Right lobe of liver (tissue), 6 donors: Measurements from ENCODE around the gene HTR2B. TPM values are rescaled to one million over a fixed set of nuclear protein-coding genes. Genes with fewer than 3 reads are reported as not detected.

Source experiments
- ATAC-seq, 4 donors: fragments of 200-7000 bp; cut with Tn5 transposase; one replicate each; pipeline ENCODE4 v1.9.1; 2020; ENCODE audit warnings: mild to moderate bottlenecking in 4 of 4, moderate library complexity in 4 of 4
- DNase-seq, 3 donors: peaks; one replicate each; pipeline ENCODE4 v3.0.0-alpha.2; 2020
- H3K27ac ChIP-seq, 3 donors: fragments of 200-600 bp; one replicate each; pipeline ENCODE4 v1.8.0; 2022
- H3K27me3 ChIP-seq, 2 donors: fragments of 200-600 bp; one replicate each; pipeline ENCODE4 v1.8.0; 2022
- H3K36me3 ChIP-seq, 4 donors: fragments of 200-600 bp; sonication (generic) in 1 of 4; one replicate each; pipeline versions ENCODE4 v1.5.1 to v1.8.0; 2017 to 2022; ENCODE audit warnings: control low read depth in 1 of 4
- H3K4me1 ChIP-seq, 4 donors: fragments of 200-600 bp; sonication (generic) in 1 of 4; one replicate each; pipeline versions ENCODE4 v1.5.1 to v1.8.0; 2017 to 2022; ENCODE audit warnings: control low read depth in 1 of 4
- H3K4me3 ChIP-seq, 3 donors: fragments of 200-600 bp; one replicate each; pipeline ENCODE4 v1.8.0; 2022
- H3K9me3 ChIP-seq, 4 donors: fragments of 200-600 bp; sonication (generic) in 1 of 4; one replicate each; pipeline versions ENCODE4 v1.5.1 to v1.8.0; 2017 to 2022; ENCODE audit warnings: control low read depth in 1 of 4
- POLR2A ChIP-seq: fragments of 450-650 bp; IDR thresholded peaks from one replicate; pipeline ENCODE4 v1.6.1; 2017; ENCODE audit warnings: antibody characterized with exemption, mild to moderate bottlenecking
- WGBS: methylation state at CpG from one replicate; pipeline ENCODE4 v1.1.6; 2018; ENCODE audit warnings: low coverage, low lambda C conversion rate; ENCODE audit not compliant: insufficient coverage; ENCODE audit errors: missing lambda C conversion rate; 5-methylcytosine and 5-hydroxymethylcytosine counted together
- intact Hi-C, 2 donors: fragments of 100-400 bp; cut with DNase I; formaldehyde crosslinking; loops; one replicate each; pipeline versions ENCODE4 v1.11.2 to v1.14.1; 2022
- total RNA-seq, 6 experiments: library from RNA; depleted of rRNA in 2 of 6; stranded (reverse); fragments of >200 nt in 2 of 6; fragmentation: NEBNext Ultra II Directional in 3 of 6; extraction: Animal tissue kit (Norgen Biotek cat#: 25700) in 3 of 6; gene quantifications; one replicate each; pipeline versions ENCODE4 v1.1.0 to v1.2.4, GENCODE V29; 2016 to 2023
- TF ChIP-seq, protein P1 (sequence below), 4 donors: fragments of 200-600 bp in 3 of 4; fragments of 450-650 bp in 1 of 4; IDR thresholded peaks; one replicate each; pipeline versions ENCODE4 v1.5.1 to v1.8.0; 2016 to 2022; ENCODE audit warnings: antibody characterized with exemption in 4 of 4, mild to moderate bottlenecking in 2 of 4
- donor health status: DM: no; HTN: yes; CAD: no.
- donor health status: DM: no; HTN: no; CAD: no.
- donor health status: DM: no; HTN: no; CAD: no.
- donor health status: DM: no; HTN: yes; CAD: no.
- donor health status: DM: no; HTN: yes; CAD: no.

HTR2B gene
- total RNA-seq, 6 experiments from 2014 or later = 0.09 to 0.99 (median 0.45) TPM

DNA sequence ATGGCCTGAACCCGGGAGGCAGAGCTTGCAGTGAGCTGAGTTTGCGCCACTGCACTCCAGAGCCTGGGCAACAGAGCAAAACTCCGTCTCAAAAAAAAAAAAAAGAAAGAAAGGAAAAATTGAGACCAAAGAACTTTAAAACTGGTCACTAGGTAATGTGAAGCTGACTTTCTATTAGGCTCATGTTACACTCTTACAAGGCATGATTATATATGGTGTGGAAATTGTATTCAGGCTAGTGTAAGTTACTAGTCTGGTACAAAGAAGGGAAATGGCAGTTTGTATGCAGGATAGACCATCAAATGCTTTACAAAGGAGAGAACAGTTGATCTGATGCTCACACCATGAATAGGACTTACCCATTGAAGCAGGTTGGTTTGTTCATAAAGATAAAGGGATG, 38.2 kb upstream of the HTR2B start:
- Histone ChIP-seq H3K4me1 (no peaks in the 10 kb centered on the region), H3K9me3 (no peaks in the 10 kb centered on the region), H3K36me3 (peaks cover 0 to 54% (median 8%) of the 10 kb centered on the region in 4 donors), H3K27me3 (no peaks in the 10 kb centered on the region), H3K27ac (no peak overlapping the region), H3K4me3 (no peak overlapping the region)
- intact Hi-C loops = no loop called here
- WGBS = 80% methylated on average over 2 of the region's 3 CpGs
- ATAC-seq = no peak
- DNase-seq = no peak
- TF ChIP-seq, protein P1, sequence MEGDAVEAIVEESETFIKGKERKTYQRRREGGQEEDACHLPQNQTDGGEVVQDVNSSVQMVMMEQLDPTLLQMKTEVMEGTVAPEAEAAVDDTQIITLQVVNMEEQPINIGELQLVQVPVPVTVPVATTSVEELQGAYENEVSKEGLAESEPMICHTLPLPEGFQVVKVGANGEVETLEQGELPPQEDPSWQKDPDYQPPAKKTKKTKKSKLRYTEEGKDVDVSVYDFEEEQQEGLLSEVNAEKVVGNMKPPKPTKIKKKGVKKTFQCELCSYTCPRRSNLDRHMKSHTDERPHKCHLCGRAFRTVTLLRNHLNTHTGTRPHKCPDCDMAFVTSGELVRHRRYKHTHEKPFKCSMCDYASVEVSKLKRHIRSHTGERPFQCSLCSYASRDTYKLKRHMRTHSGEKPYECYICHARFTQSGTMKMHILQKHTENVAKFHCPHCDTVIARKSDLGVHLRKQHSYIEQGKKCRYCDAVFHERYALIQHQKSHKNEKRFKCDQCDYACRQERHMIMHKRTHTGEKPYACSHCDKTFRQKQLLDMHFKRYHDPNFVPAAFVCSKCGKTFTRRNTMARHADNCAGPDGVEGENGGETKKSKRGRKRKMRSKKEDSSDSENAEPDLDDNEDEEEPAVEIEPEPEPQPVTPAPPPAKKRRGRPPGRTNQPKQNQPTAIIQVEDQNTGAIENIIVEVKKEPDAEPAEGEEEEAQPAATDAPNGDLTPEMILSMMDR (IDR thresholded peaks at IDR 0.05) = no peak
- TF ChIP-seq POLR2A = no peak

DNA sequence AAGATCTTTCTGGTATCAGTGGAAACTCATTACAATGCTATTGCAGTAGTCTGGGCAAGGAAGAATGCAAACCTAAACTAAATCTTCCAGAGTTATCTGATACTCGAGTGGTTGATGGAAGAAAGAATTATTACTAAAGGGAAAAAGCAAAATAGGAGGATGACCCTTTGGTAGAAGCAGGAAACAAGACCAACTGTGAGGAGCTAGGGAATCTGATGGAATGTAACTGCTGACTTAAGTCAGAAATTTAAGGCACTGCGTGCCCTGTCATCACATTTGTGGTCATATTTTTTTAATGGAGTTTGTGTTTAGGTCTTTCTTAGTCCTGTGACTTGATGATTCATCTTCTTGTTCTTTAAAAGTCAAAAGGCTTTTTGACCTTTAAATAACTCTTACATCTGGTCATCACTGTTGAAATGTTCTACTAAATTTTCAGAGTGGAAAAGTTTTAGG, 37.1 kb upstream of the HTR2B start:
- ATAC-seq = peak; percentile 12 to 67 (median 30)
- Histone ChIP-seq H3K36me3 (peaks cover 0 to 43% (median 6%) of the 10 kb centered on the region in 4 donors), H3K9me3 (no peaks in the 10 kb centered on the region), H3K4me3 (no peak overlapping the region), H3K4me1 (no peaks in the 10 kb centered on the region), H3K27me3 (no peaks in the 10 kb centered on the region), H3K27ac (no peak overlapping the region)
- intact Hi-C loops = no loop called here
- no peak for DNase-seq
- no peak for TF ChIP-seq POLR2A
- TF ChIP-seq, protein P1 (IDR thresholded peaks at IDR 0.05) = no peak
- WGBS = 56% methylated on average over 2 of the region's 2 CpGs

DNA sequence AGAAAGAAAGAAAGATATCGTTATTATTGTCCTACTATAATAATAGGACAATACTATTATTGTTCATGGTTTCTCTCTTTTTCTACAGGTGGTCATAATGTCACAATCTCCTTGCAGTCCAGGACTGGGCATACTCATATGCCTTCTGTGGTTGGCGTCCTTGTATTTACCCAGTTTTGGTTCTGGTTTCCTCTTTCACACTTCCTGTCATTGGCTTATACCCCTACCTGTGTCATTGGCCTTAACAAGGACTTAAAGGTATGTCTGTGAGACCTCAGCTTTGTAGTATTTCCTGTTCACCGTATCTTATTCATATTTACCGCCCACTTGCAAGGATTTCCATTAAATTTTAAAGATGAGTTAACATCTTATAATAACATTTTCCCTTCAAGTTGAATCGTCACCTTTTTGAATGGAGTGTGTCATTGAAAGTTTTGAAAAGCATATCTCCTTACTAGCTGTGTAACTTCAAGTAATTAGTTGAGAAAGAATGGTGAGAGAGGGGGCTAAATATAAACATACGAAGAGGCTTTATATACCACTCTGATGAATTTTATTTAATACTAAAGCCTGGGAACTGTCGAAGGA, 36.5 kb upstream of the HTR2B start:
- Histone ChIP-seq H3K9me3 (no peaks in the 10 kb centered on the region), H3K4me1 (no peaks in the 10 kb centered on the region), H3K4me3 (no peak overlapping the region), H3K36me3 (peaks cover 0 to 38% (median 6%) of the 10 kb centered on the region in 4 donors), H3K27me3 (no peaks in the 10 kb centered on the region), H3K27ac (no peak overlapping the region)
- DNase-seq (no peak), ATAC-seq (no peak)
- 66% methylated on average over 7 of the region's 7 CpGs for WGBS
- intact Hi-C loops = no loop called here
- no peak for TF ChIP-seq POLR2A
- TF ChIP-seq, protein P1 (IDR thresholded peaks at IDR 0.05) = no peak

DNA sequence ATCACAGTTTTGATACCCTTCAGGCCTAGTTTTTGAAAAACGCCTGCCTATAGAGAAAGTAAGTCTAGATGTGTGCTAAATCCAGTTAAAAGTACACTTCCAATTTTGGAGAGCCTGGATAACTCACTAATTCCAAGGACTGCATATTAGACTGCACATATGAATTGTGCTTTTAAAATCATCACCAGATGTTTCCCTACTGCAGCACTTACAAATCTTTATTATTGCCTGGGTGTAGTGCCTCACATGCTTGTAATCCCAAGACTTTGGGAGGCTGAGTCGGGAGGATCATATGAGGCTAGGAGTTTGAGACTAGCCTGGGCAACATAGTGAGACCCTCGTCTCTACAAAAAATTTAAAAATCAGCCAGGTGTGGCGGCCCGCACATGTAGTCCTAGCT, 35.9 kb upstream of the HTR2B start:
- H3K27ac ChIP-seq = no peak overlapping the region
- peaks cover 0 to 31% (median 6%) of the 10 kb centered on the region in 4 donors for H3K36me3 ChIP-seq
- DNase-seq (no peak), ATAC-seq (no peak)
- no peaks in the 10 kb centered on the region for H3K4me1 ChIP-seq
- intact Hi-C loops = no loop called here
- TF ChIP-seq, protein P1 (IDR thresholded peaks at IDR 0.05) = no peak
- TF ChIP-seq POLR2A = no peak
- no peaks in the 10 kb centered on the region for H3K27me3 ChIP-seq
- H3K4me3 ChIP-seq = no peak overlapping the region
- H3K9me3 ChIP-seq = no peaks in the 10 kb centered on the region
- WGBS = 98% methylated on average over 5 of the region's 5 CpGs

DNA sequence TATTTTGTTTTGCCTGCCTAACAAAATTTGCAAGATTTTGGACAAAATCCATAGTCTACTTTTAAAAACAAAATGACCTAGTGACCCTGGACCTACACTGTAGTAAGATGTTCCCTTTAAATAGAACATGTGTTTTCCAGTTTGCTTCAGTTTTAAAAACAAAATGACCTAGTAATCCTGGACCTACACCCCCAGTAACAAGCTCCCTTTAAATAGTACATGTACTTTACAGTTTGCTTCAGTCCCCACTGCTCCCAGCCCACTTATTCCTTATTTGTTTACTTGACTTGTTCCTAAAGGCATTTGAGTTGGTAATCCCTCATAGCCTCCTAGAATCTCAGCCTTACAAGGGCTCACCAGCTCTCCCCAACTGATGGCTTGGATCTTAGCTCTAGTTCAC, 34.5 kb upstream of the HTR2B start:
- Histone ChIP-seq H3K27ac (no peak overlapping the region), H3K4me1 (no peaks in the 10 kb centered on the region), H3K9me3 (no peaks in the 10 kb centered on the region), H3K4me3 (no peak overlapping the region), H3K27me3 (no peaks in the 10 kb centered on the region), H3K36me3 (peaks cover 0 to 29% (median 5%) of the 10 kb centered on the region in 4 donors)
- ATAC-seq (no peak), DNase-seq (no peak)
- intact Hi-C loops = no loop called here
- TF ChIP-seq POLR2A = no peak
- TF ChIP-seq, protein P1 (IDR thresholded peaks at IDR 0.05) = no peak
